TTC549 (cell line): ENCODE measurements around the gene CST2.
"Not testable (repeated sequence)": the region's sequence is repeated elsewhere in the genome, so short reads cannot be mapped to it uniquely, and the experiment has no call there.

ENCODE experiments used
- FAIRE-seq: peaks from 2 replicates; lab custom pipeline; 2012; peaks lifted over from hg19 to GRCh38; lab: Jason Lieb, UNC

CST2 gene

DNA sequence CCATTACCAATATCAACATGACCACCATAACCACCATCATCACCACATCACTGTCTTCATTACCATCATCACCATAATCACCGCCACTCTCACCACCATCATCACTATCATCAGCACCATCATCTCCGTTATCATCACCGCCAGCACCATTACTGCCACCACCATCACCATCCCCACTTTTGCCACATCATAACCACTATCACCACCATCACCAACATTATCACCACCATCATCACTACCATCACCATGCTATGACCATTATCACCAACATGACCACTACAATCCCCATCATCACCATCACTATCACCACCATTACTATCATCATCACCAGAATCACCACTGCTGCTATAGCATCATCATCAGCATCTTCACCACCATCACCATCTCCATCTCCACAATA is 25.7 kb downstream of the CST2 start:
- no peak for FAIRE-seq

GRCh38 chr20:23799216-23799847 is 27.2 kb downstream of the CST2 start:
- FAIRE-seq: not testable (repeated sequence)

DNA sequence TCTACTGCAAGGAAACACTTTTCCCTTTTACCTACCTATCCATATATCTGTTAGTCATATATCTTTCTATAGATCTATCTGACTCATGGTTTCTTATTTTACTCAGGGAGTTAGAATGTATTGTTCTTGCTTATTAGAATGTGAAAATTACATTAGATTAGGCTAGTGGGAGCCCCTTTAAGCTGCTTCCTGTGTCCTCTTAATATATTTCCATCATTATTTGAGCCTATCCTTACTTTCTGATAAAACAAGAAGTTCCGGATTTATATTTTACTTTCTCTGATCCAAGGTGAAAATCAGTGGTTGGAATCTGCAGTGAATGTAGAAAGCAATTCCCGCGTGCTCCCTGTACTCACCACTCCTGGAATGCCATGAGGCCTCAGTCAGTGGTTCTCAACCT is 31.0 kb downstream of the CST2 start:
- no peak for FAIRE-seq

- FAIRE-seq: no peak
These were observed 31.7 kb downstream of the CST2 start for GRCh38 chr20:23794841-23795240.

DNA sequence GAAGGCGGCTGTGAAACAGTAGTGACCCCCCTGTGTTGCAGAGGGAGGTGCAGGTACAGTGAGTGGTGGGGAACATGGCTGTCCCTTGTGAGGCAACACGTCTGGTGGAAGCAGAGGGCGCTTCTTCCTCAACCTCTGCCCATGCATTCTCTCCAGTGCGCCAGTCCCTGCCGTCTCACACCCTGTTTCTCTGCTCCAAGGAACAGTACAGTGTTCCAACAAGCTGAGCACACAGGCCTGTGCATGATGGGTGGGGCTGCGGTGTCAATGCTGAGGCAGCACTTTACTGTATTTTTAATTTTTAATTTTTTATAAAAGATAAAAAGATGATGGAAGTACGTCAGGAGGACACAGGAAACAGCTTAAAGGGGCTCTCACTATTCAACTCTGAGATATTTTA is 32.5 kb downstream of the CST2 start:
- no peak for FAIRE-seq

DNA sequence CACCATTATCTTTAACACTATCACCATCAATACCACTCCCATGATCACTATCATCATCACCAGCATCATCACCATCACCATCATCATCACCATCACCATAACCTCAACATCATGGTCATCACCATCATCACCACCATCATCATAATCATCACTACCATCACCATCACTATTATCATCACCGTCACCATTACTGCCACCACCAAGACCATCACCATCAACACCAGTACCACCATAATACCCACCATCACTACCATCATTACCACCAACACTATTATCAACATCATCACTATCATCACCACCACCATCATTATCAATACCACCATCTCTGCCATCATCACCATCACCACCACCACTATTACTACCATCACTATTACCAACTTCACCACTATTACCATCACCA is 43.1 kb downstream of the CST2 start:
- FAIRE-seq: no peak

DNA sequence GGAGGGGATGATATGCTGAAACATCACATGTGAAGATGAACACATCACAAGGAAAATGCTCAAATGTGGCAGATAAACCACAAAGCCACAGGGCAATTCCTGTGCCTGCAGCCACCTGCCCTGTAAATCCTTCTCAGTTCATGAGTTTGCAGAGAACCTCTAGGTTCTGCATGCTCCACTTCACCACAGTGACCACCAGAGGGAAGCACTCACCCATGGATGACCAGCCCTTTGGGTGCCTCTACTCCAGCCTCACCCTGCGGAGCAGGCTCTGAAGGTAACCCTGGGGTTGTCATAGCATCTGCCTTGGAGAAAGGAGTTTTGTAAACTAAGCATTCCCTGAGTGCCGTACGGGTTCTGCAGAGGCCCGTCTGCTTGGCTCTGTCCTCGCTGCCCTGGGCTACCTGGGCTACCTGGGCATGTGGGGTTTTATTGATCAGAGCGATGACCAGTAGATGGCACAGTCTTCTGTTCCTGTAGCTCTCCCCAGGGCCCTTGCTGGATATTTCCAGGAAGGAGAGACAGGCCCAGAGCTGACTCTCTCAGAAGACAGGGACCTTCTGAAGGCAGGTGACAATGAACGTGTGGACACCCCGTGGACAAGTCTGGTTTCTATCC is 44.1 kb downstream of the CST2 start:
- no peak for FAIRE-seq

DNA sequence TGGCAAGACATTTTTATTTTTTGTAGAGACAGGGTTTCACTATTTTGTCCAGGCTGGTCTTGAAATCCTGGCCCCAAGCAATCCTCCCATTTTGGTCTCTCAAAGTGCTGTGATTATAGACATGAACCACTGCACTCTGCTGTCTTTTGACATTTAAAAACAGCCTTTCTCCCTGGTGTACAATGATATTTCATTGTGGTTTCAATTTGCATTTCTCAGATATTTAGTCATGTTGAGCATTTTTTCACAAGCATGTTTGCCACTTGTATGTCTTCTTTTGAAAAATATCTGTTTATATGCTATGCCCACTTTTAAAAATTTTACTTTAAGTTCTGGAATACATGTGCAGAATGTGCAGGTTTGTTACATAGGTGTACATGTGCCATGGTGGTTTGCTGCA is 47.9 kb downstream of the CST2 start:
- not testable (repeated sequence) for FAIRE-seq

GRCh38 chr20:23777380-23777779 is 49.1 kb downstream of the CST2 start:
- not testable (repeated sequence) for FAIRE-seq

- FAIRE-seq: no peak
These were observed 50.3 kb downstream of the CST2 start for GRCh38 chr20:23776067-23776771.

GRCh38 chr20:23774081-23774480 is 52.4 kb downstream of the CST2 start:
- no peak for FAIRE-seq
